ENCODE results near the gene CELF2. TPM values are rescaled to one million over a fixed set of nuclear protein-coding genes. Genes with fewer than 3 reads are reported as not detected.

CELF2 gene
- total RNA-seq, 1 experiment from 2014 or later, result not detected

DNA sequence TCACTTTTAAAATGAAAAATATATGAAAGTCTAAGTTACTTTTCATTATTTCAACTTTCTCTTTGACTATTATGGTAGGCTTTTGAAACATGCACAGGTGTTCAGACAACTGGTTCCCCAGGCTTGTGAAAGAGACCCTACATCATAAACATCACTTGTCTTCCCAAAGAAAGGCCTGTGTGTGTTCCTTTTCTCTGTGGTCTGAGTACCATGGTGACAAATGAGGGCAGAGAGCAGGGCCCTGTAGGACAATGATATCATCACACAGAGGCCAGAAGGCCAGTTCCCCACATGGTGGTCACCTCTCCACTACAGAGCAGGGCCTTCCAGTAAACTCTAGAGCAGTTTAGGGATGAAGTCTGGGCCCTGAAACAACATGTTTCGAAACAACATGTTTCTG is 305.0 kb downstream of the CELF2 start:
- CTCF ChIA-PET, result no interaction called here
- Mint-ChIP-seq H3K9me3 (ENCODE audit: low read depth, unreplicated experiment) (no peaks in the 10 kb centered on the region), H3K4me1 (ENCODE audit: low read depth, unreplicated experiment) (no peaks in the 10 kb centered on the region), H3K27me3 (ENCODE audit: unreplicated experiment) (peaks cover 83% of the 10 kb centered on the region), H3K36me3 (ENCODE audit: insufficient read depth, unreplicated experiment) (no peaks in the 10 kb centered on the region), H3K4me3 (ENCODE audit: low read depth, unreplicated experiment) (no peak overlapping the region), H3K27ac (ENCODE audit: unreplicated experiment) (no peak overlapping the region)
- TF ChIP-seq, protein P1, sequence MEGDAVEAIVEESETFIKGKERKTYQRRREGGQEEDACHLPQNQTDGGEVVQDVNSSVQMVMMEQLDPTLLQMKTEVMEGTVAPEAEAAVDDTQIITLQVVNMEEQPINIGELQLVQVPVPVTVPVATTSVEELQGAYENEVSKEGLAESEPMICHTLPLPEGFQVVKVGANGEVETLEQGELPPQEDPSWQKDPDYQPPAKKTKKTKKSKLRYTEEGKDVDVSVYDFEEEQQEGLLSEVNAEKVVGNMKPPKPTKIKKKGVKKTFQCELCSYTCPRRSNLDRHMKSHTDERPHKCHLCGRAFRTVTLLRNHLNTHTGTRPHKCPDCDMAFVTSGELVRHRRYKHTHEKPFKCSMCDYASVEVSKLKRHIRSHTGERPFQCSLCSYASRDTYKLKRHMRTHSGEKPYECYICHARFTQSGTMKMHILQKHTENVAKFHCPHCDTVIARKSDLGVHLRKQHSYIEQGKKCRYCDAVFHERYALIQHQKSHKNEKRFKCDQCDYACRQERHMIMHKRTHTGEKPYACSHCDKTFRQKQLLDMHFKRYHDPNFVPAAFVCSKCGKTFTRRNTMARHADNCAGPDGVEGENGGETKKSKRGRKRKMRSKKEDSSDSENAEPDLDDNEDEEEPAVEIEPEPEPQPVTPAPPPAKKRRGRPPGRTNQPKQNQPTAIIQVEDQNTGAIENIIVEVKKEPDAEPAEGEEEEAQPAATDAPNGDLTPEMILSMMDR (IDR thresholded peaks at IDR 0.05; ENCODE audit: unreplicated experiment), result no peak
- no TSS peak for BruUV-seq (replicated peaks)
- DNase-seq, result no peak
- intact Hi-C loops (cut with micrococcal nuclease; ENCODE audit: unreplicated experiment), result no loop called here

DNA sequence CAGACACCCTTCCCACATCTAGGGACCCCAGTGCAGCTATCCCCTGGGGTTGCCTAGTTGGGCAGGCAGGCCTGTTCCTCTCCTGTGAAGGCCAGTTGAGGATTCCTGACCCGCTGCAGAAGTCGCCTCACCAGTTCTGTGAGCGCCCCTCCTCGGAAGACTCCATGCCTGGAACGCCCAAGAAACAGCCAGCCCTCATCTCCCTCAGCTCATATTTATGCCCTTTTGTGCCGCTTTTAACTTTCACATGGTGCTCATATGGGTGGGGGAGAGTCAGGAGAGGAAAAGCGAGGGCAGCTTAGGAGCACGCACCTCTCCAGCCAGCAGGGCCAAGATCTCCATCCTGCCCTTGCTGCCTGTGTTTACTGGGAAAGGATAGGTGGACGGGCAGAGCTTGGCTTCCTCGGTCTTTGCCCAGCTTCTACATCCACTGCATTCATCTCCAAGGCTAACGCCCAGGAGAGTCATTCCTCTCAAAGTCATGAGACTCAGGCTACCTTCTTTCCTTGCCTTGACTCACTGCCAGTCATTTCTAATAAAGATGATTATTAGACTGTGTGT is 307.2 kb downstream of the CELF2 start:
- CTCF ChIA-PET, result no interaction called here
- Mint-ChIP-seq H3K4me3 (ENCODE audit: low read depth, unreplicated experiment) (no peak overlapping the region), H3K27ac (ENCODE audit: unreplicated experiment) (no peak overlapping the region), H3K27me3 (ENCODE audit: unreplicated experiment) (peaks cover 80% of the 10 kb centered on the region), H3K4me1 (ENCODE audit: low read depth, unreplicated experiment) (no peaks in the 10 kb centered on the region), H3K36me3 (ENCODE audit: insufficient read depth, unreplicated experiment) (no peaks in the 10 kb centered on the region), H3K9me3 (ENCODE audit: low read depth, unreplicated experiment) (no peaks in the 10 kb centered on the region)
- DNase-seq, result no peak
- TF ChIP-seq, protein P1 (IDR thresholded peaks at IDR 0.05; ENCODE audit: unreplicated experiment), result no peak
- intact Hi-C loops (cut with micrococcal nuclease; ENCODE audit: unreplicated experiment), result no loop called here
- BruUV-seq (replicated peaks), result no TSS peak

DNA sequence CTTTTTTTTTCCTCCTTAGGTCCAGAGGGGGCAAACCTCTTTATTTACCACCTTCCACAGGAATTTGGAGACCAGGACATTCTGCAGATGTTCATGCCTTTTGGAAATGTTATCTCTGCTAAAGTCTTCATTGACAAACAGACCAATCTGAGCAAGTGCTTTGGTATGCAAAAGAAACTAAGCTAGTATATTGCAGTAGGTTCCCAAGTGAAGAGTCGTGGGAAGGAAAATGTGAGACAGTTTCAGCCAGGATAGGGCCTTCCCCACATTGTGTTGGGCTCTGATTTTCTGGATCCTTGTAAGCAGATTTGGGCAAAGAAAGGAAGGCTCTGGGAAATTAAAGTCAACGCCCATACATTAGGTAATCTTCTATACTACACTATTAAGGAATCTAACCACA is 308.1 kb downstream of the CELF2 start:
- no peak for DNase-seq
- Mint-ChIP-seq H3K36me3 (ENCODE audit: insufficient read depth, unreplicated experiment) (no peaks in the 10 kb centered on the region), H3K9me3 (ENCODE audit: low read depth, unreplicated experiment) (no peaks in the 10 kb centered on the region), H3K4me1 (ENCODE audit: low read depth, unreplicated experiment) (no peaks in the 10 kb centered on the region), H3K27me3 (ENCODE audit: unreplicated experiment) (peaks cover 70% of the 10 kb centered on the region), H3K27ac (ENCODE audit: unreplicated experiment) (no peak overlapping the region), H3K4me3 (ENCODE audit: low read depth, unreplicated experiment) (no peak overlapping the region)
- intact Hi-C loops (cut with micrococcal nuclease; ENCODE audit: unreplicated experiment), result no loop called here
- TF ChIP-seq, protein P1 (IDR thresholded peaks at IDR 0.05; ENCODE audit: unreplicated experiment), result no peak
- no TSS peak for BruUV-seq (replicated peaks)
- CTCF ChIA-PET, result no interaction called here

DNA sequence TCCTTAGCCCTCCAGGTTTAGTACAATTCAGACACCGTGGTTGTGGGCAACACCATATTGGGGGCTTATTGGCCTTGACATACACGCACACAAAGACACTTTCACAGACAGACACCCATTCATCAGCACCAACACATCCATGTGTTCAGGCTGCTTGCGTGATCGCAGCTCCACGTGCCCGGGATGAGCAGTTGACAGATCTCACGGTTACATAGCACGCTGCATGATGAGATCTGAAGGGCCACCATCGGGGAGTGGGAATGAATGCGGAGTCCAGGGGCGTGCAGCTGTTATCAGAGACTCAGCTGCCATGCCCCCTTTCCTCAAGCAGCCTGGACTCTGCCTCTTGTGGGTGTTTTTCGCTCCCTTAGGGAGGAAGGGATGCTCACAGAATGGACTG is 308.6 kb downstream of the CELF2 start:
- Mint-ChIP-seq H3K9me3 (ENCODE audit: low read depth, unreplicated experiment) (no peaks in the 10 kb centered on the region), H3K27me3 (ENCODE audit: unreplicated experiment) (peaks cover 67% of the 10 kb centered on the region), H3K4me1 (ENCODE audit: low read depth, unreplicated experiment) (no peaks in the 10 kb centered on the region), H3K27ac (ENCODE audit: unreplicated experiment) (no peak overlapping the region), H3K36me3 (ENCODE audit: insufficient read depth, unreplicated experiment) (no peaks in the 10 kb centered on the region), H3K4me3 (ENCODE audit: low read depth, unreplicated experiment) (no peak overlapping the region)
- intact Hi-C loops (cut with micrococcal nuclease; ENCODE audit: unreplicated experiment), result no loop called here
- DNase-seq, result no peak
- TF ChIP-seq, protein P1 (IDR thresholded peaks at IDR 0.05; ENCODE audit: unreplicated experiment), result no peak
- no TSS peak for BruUV-seq (replicated peaks)
- CTCF ChIA-PET, result no interaction called here
